ENCODE measurements around the gene ILF3.

ILF3 gene

DNA sequence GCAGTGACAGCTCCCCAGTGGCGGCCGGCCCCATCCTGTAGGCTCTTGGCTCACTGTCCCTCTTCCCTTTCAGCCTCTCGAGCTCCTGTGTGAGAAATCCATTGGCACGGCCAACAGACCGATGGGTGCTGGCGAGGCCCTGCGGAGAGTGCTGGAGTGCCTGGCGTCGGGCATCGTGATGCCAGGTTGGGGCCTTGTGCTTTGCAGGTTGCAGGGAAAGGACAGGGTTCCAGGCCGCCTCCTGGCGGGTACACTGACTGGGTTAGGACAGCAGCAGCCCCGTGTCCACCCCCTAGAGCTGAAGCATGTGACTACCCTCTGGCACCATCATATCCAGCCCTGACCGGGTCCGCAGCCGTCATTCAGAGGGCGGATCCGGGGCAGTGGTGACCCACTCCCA, 25.6 kb downstream of the ILF3 start:
- no peak for DNase-seq

- DNase-seq = no peak
Observed at GRCh38 chr19:10680545-10681135, 26.5 kb downstream of the ILF3 start.

DNA sequence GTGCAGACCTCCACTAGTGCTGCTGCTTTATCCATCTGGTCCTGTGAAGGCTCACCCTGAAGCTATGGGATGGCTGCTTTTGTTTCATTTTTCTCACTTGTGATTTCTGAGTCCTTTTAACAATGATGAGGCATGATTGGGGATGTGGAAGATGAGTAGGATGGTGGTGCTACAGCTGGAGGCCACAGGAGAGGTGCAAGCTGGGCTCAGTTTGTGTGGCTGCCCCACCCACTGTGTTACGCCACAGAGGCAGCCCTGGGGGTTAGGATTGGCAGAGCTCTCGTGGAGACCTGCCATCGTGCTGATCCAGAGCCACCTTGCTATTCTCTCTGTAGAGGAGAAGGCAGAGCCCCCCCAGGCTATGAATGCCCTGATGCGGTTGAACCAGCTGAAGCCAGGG, 27.5 kb downstream of the ILF3 start:
- DNase-seq = no peak

DNA sequence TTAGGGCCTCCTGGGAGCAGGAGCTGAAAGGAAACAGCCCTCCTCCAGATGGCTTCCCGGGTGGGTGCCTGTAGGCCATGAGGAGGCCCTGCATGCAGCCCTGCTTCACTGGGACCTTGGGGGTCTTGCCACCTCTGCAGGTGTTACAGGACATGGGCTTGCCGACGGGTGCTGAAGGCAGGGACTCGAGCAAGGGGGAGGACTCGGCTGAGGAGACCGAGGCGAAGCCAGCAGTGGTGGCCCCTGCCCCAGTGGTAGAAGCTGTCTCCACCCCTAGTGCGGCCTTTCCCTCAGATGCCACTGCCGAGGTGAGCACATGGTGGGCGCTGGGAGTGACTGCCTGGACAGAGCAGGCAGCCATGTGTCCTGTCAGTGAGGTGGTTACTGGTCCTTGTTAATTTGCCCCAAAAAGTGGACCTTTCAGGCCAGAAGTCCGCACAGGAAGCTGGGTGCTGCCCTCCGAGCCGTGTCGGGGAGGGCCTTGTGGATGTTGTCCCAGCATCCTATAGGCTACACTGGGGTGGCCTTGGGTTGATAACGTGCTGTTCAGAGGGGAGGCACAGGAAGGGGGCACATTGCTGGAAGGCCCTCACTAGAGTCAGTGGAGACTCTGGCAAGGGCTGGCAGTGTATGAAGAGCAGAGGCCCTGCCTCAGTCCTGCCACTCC, 28.4 kb downstream of the ILF3 start:
- no peak for DNase-seq

DNA sequence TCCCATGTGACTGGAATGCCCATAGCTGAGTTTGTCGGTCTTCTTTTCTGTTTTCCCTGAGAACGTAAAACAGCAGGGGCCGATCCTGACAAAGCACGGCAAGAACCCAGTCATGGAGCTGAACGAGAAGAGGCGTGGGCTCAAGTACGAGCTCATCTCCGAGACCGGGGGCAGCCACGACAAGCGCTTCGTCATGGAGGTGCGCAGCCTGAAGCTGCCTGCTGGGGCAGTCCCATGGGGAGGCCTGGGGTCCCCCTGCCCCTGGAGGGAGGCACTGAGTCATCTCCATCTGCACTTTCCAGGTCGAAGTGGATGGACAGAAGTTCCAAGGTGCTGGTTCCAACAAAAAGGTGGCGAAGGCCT, 28.9 kb downstream of the ILF3 start:
- no peak for DNase-seq

- no peak for DNase-seq
Observed at GRCh38 chr19:10683582-10683981, 29.4 kb downstream of the ILF3 start.

DNA sequence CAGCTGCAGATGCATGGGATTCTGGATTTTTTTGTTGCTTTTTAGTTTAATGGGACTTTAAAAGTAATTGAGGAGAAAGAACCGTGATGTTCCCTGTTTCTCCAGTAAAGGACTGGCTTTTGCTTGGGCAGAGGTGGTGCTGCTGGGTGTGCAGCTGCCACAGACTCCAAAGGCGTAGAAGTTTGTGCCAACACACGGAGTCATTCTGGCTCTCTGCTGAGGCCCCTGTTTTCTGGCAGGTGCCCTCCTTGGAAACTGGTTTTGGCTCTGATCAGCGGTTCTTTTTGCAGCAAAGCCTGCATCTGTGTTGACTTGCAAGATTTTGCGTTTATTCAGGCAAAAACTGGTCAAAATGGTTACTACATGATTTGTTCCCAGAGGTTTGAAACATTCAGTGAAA, 31.1 kb downstream of the ILF3 start:
- no peak for DNase-seq

GRCh38 chr19:10686193-10686592, 32.0 kb downstream of the ILF3 start:
- DNase-seq = no peak

GRCh38 chr19:10686661-10687517, 32.7 kb downstream of the ILF3 start:
- no peak for DNase-seq

- no peak for DNase-seq
Observed at GRCh38 chr19:10687518-10688288, 33.6 kb downstream of the ILF3 start.

- no peak for DNase-seq
Observed at GRCh38 chr19:10688545-10689280, 34.6 kb downstream of the ILF3 start.

DNA sequence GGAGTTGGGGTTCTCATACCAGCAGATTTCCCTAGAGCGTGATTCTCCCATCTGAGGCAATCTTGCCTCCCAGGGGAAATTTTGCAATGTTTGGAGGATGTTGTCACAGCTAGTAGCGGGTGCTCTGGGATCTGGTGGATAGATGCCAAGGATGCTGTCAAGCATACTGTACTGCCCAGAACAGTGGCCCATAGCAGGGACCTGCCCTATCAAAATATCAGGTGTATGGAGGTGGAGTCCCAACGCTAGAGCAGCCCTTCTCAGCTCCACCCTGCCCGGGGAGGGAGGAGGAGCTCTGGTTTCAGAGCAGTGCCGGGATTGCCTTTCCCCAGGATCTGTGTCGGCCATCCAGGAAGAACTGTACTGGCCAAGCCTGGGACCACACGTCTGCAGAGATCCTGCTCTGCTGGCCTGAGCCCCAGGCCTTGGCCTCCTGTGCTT, 36.2 kb downstream of the ILF3 start:
- DNase-seq = no peak

- no peak for DNase-seq
Observed at GRCh38 chr19:10691178-10691881, 37.2 kb downstream of the ILF3 start.

GRCh38 chr19:10691883-10692282, 37.7 kb downstream of the ILF3 start:
- DNase-seq = no peak

GRCh38 chr19:10692673-10693264, 38.6 kb downstream of the ILF3 start:
- no peak for DNase-seq

GRCh38 chr19:10694706-10695307, 40.7 kb downstream of the ILF3 start:
- no peak for DNase-seq

DNA sequence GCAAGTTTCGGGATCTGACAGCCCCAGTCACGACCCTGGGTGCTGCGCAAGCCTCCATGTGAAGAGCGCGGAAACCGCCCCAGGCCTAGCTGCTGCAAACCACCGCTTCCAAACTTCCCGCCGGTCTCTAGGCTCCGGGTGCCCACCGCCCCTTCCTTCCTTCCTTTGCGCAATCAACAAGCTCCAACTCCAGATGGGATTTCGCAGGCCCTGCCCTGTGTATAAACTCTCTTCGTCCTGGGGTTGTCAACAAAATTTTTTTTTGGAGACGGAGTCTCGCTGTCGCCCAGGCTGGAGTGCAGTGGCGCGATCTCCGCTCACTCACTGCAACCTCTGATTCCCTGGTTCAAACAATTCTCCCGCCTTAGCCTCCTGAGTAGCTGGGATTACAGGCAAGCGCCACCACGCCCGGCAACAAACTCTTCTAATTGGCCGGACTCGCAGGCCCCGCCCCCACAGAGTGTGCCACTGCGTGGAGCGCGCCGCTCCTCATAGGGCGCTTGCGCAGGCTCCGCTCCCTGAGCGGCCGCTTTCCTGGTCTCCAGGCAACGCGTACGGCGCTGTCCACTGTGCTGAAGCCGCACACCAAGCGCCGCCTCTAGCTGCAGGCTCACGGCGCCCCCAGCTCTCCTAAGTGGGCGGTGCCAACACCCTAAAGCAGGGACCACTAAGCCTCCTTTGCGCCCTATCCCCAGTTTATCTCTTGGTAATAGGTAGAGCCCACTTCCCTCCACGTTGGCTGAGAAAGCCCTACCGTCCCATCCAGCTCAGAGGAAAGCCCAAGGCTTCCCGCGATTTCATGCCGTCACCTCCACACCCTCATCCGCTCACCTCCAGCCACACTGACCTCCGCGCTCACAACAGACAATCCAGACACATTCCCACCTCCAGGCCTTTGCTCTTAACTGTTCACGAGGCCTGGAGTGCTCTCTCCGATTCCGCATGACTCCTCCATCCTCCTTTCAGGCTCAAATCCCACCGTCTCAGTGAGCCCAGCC, 41.6 kb downstream of the ILF3 start:
- DNase-seq = peak; percentile 91

DNA sequence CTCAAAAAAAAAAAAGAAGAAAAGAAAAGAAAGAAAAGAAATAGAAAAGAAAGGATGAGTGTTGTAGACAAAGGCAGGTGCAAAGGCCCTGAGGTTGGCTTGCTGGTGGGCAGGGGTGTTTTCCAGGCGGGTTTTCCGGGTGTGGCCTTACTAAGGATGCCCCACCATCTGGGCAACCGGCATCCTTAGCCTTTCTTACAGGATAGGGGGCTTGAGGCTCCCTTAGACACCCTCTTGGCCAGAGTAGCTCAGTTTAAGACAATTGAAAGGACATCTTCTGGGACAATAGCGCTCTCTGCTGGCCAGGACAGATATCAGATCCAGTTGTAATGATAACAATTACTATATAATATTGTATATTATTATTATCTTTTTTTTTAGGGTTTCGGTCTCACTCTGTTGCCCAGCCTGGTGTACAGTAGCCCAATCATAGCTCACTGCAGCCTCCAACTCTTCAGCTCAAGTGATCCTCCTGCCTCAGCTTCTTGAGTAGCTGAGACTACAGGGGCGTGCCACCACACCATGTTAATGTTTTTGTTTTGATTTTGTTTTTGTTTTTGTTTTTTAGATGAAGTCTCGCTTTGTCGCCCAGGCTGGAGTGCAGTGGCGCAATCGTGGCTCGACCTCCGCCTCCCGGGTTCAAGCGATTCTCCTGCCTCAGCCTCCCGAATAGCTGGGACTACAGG, 45.6 kb downstream of the ILF3 start:
- DNase-seq = peak; percentile 76

DNA sequence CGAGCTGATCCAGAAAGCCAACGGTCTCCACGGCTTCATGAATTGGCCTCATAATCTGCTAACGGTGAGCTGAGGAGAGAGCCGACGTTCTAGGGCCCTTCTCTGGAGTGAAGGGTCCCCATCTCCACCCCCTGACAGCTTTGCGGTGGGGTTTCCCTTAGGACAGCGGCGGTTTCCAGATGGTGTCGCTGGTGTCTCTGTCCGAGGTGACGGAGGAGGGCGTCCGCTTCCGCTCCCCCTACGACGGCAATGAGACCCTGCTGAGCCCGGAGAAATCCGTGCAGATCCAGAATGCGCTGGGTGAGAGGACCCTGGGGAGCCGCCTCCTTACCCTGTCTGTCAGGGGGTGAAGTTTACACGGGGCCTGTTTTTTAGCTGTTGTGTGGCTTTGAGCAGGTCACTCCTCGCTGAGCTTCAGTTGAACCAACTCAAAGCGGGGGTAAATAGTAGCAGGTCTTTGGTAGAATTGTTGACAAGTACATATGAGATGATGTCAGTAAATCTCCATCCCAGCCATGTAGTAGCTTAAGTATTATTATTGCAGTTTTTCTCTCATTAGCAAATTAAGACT, 47.9 kb downstream of the ILF3 start:
- no peak for DNase-seq
